ENCODE measurements around the gene LCE1B.

LCE1B gene

DNA sequence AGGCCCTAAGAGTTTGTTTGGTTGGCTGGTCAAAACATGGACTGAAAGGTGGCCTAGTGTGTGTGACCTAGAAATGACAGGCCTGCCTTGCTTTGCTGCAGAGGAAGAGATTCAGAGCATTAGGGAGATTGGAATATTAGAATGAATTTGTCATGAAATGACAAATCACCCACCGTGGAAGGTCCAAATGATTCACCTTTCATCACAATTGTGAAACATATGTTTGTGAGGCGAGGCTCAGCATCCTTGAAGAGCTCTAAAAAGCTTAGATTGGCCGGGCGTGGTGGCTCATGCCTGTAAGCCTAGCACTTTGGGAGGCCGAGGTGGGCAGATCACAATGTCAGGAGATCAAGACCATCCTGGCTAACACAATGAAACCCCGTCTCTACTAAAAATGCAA lies 5.5 kb downstream of the LCE1B start:
- H3K27me3 ChIP-seq (ENCODE audit: insufficient read depth, poor library complexity, severe bottlenecking), result no peaks in the 10 kb centered on the region
- TF ChIP-seq GABPA (IDR thresholded peaks at IDR 0.05; ENCODE audit: low read depth), result no peak
- TF ChIP-seq, protein P1, sequence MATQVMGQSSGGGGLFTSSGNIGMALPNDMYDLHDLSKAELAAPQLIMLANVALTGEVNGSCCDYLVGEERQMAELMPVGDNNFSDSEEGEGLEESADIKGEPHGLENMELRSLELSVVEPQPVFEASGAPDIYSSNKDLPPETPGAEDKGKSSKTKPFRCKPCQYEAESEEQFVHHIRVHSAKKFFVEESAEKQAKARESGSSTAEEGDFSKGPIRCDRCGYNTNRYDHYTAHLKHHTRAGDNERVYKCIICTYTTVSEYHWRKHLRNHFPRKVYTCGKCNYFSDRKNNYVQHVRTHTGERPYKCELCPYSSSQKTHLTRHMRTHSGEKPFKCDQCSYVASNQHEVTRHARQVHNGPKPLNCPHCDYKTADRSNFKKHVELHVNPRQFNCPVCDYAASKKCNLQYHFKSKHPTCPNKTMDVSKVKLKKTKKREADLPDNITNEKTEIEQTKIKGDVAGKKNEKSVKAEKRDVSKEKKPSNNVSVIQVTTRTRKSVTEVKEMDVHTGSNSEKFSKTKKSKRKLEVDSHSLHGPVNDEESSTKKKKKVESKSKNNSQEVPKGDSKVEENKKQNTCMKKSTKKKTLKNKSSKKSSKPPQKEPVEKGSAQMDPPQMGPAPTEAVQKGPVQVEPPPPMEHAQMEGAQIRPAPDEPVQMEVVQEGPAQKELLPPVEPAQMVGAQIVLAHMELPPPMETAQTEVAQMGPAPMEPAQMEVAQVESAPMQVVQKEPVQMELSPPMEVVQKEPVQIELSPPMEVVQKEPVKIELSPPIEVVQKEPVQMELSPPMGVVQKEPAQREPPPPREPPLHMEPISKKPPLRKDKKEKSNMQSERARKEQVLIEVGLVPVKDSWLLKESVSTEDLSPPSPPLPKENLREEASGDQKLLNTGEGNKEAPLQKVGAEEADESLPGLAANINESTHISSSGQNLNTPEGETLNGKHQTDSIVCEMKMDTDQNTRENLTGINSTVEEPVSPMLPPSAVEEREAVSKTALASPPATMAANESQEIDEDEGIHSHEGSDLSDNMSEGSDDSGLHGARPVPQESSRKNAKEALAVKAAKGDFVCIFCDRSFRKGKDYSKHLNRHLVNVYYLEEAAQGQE (IDR thresholded peaks at IDR 0.05; ENCODE audit: insufficient replicate concordance, low read depth), result no peak
- TF ChIP-seq, protein P2, sequence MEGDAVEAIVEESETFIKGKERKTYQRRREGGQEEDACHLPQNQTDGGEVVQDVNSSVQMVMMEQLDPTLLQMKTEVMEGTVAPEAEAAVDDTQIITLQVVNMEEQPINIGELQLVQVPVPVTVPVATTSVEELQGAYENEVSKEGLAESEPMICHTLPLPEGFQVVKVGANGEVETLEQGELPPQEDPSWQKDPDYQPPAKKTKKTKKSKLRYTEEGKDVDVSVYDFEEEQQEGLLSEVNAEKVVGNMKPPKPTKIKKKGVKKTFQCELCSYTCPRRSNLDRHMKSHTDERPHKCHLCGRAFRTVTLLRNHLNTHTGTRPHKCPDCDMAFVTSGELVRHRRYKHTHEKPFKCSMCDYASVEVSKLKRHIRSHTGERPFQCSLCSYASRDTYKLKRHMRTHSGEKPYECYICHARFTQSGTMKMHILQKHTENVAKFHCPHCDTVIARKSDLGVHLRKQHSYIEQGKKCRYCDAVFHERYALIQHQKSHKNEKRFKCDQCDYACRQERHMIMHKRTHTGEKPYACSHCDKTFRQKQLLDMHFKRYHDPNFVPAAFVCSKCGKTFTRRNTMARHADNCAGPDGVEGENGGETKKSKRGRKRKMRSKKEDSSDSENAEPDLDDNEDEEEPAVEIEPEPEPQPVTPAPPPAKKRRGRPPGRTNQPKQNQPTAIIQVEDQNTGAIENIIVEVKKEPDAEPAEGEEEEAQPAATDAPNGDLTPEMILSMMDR (IDR thresholded peaks at IDR 0.05; ENCODE audit: insufficient read depth, low read length), result no peak
- no peak for TF ChIP-seq SPI1 (IDR thresholded peaks at IDR 0.05; ENCODE audit: borderline replicate concordance, low read depth)
- no peak for TF ChIP-seq POLR2AphosphoS5 (IDR thresholded peaks at IDR 0.05; ENCODE audit: low read depth)
- DNase-seq (ENCODE audit: low read depth in 1 of 2, low spot score in 1 of 2), result no peak
- no peak overlapping the region for H3K4me3 ChIP-seq (replicated peaks; ENCODE audit: insufficient read depth, low read length)
- H3K27ac ChIP-seq (replicated peaks), result no peak overlapping the region

DNA sequence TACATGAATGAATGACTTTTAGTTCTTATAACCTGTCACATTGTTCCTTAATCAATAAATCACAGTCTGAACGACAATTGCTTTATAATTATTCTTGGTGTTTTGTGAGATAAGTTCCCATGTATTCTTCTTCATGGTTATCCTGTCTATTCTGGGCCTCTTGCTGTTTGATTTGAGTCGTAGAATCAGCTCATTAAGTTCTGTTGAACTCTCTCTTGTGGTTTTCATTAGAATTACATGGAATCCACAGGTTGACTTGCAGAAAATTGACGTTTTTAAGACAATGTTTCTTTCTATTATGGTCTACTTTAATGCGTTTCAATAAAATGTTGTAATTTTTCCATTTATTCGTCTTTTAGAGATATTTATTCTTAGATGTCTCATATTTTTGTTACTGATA lies 11.5 kb downstream of the LCE1B start:
- DNase-seq (ENCODE audit: low read depth in 1 of 2, low spot score in 1 of 2), result no peak
- H3K27me3 ChIP-seq (ENCODE audit: insufficient read depth, poor library complexity, severe bottlenecking), result peaks cover 3% of the 10 kb centered on the region

DNA sequence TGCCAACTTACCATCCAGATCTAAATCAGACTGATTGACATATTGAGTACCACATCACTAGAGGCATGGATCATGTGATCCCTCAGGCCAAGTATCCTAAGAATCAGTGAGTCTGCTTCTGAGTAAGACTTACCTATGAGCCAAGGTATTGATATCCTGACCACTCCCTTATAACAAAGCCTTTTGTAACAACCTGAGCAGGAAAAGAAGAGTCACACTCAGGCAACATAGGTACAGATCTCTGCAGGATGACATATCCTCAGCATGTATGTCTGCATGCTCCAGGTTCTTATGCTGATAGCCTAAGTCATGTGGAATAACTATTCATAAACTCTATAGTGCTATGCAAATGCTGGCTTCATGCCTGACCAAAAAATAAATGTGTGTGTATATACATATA lies 13.2 kb downstream of the LCE1B start:
- Histone ChIP-seq H3K27me3 (ENCODE audit: insufficient read depth, poor library complexity, severe bottlenecking) (peaks cover 3% of the 10 kb centered on the region), H3K27ac (replicated peaks) (no peak overlapping the region), H3K4me3 (replicated peaks; ENCODE audit: insufficient read depth, low read length) (no peak overlapping the region)
- DNase-seq (ENCODE audit: low read depth in 1 of 2, low spot score in 1 of 2), result no peak
- TF ChIP-seq, protein P1 (IDR thresholded peaks at IDR 0.05; ENCODE audit: insufficient replicate concordance, low read depth), result no peak

More for the DNA sequence above, 11.5 kb downstream of the LCE1B start:
- TF ChIP-seq SPI1 (IDR thresholded peaks at IDR 0.05; ENCODE audit: borderline replicate concordance, low read depth) (no peak), GABPA (IDR thresholded peaks at IDR 0.05; ENCODE audit: low read depth) (no peak), POLR2AphosphoS5 (IDR thresholded peaks at IDR 0.05; ENCODE audit: low read depth) (no peak)
- TF ChIP-seq, protein P2 (IDR thresholded peaks at IDR 0.05; ENCODE audit: insufficient read depth, low read length), result no peak
- TF ChIP-seq, protein P1 (IDR thresholded peaks at IDR 0.05; ENCODE audit: insufficient replicate concordance, low read depth), result no peak
- no peak overlapping the region for H3K27ac ChIP-seq (replicated peaks)
- no peak overlapping the region for H3K4me3 ChIP-seq (replicated peaks; ENCODE audit: insufficient read depth, low read length)

DNA sequence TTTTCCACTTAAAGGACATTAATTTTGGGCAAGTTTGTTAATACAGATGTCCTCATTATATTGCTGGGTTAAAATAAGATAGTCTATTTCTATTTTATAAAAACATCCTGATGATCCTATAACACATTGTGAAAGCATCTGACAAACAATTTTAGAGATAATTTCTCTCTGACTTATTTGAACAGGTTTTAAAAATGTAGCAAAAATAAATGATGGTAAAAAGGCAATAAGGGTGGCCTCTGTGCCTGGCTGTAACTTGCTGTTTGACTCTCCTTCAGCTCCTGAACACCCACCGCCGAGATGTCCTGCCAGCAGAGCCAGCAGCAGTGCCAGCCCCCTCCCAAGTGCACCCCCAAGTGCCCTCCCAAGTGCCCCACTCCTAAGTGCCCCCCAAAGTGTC lies 15.4 kb downstream of the LCE1B start, which contains the start of gene LCE1A:
Gene LCE1A (plus strand): TSS at position 301 of the 400 bp plus-strand sequence. CDS start 0 bp downstream, at position 301.
- peaks cover 3% of the 10 kb centered on the region for H3K27me3 ChIP-seq (ENCODE audit: insufficient read depth, poor library complexity, severe bottlenecking)

More for the DNA sequence above, 15.4 kb downstream of the LCE1B start, which contains the start of gene LCE1A:
- H3K27ac ChIP-seq (replicated peaks), result no peak within 1 kb of the TSS
- no peak for DNase-seq (ENCODE audit: low read depth in 1 of 2, low spot score in 1 of 2)
- no peak within 1 kb of the TSS for H3K4me3 ChIP-seq (replicated peaks; ENCODE audit: insufficient read depth, low read length)
- TF ChIP-seq GABPA (IDR thresholded peaks at IDR 0.05; ENCODE audit: low read depth), result no peak
- no peak for TF ChIP-seq SPI1 (IDR thresholded peaks at IDR 0.05; ENCODE audit: borderline replicate concordance, low read depth)
- TF ChIP-seq, protein P2 (IDR thresholded peaks at IDR 0.05; ENCODE audit: insufficient read depth, low read length), result no peak
- no peak for TF ChIP-seq POLR2AphosphoS5 (IDR thresholded peaks at IDR 0.05; ENCODE audit: low read depth)
- TF ChIP-seq, protein P1 (IDR thresholded peaks at IDR 0.05; ENCODE audit: insufficient replicate concordance, low read depth), result no peak
